DOHH2 (cell line): Measurements from ENCODE around the gene FAM72B.
"Not testable (repeated sequence)": the region's sequence is repeated elsewhere in the genome, so short reads cannot be mapped to it uniquely, and the experiment has no call there.

Experiments used
- EZH2phosphoT487 ChIP-seq: fragments of 200-600 bp; sonication (generic); IDR thresholded peaks from 2 replicates; pipeline ENCODE4 v1.6.1; 2017; ENCODE audit warnings: borderline replicate concordance, mild to moderate bottlenecking, antibody characterized with exemption, low read length, moderate library complexity, mixed read lengths
- TF ChIP-seq, protein P1 (sequence below): fragments of 200-600 bp; sonication (generic); IDR thresholded peaks from one replicate; pipeline ENCODE4 v1.5.1; 2014; ENCODE audit warnings: antibody characterized with exemption, mild to moderate bottlenecking, low read depth, low read length; ENCODE audit not compliant: poor library complexity, severe bottlenecking

DNA sequence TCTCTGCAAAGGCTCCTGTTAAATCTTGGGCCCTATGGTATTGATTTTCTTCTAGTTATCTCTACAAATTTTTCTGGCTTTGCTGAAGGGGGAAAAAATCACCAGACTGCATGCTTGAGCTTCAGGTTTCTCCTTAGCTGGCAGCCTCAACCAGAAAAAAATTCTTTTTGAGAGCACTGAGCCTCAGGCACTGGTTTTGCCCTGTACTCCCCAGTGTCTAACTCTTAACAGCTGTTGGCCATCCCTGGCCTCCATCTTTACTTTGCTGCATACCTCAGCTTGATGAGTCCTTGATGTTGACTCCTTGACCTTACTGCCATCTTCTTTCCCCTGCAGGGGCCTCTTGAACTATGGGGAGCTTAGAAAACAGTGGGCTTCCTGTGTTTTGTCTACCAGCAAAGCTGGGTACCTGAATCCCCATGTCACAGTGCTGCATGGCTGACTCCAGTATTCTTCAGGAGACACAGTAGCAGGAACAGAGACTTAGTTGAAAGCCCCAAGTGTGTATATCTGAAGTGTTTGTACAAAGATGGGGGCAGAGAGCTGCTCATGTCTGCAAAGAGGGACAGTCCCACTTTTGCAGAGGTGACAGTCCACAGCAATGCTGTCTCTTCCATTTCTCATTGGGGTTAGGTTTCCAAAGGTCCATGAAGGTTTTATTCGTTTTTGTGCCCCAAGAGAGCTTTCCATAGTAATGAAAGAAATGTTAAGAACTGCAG, 31.7 kb upstream of the FAM72B start:
- TF ChIP-seq, protein P1, sequence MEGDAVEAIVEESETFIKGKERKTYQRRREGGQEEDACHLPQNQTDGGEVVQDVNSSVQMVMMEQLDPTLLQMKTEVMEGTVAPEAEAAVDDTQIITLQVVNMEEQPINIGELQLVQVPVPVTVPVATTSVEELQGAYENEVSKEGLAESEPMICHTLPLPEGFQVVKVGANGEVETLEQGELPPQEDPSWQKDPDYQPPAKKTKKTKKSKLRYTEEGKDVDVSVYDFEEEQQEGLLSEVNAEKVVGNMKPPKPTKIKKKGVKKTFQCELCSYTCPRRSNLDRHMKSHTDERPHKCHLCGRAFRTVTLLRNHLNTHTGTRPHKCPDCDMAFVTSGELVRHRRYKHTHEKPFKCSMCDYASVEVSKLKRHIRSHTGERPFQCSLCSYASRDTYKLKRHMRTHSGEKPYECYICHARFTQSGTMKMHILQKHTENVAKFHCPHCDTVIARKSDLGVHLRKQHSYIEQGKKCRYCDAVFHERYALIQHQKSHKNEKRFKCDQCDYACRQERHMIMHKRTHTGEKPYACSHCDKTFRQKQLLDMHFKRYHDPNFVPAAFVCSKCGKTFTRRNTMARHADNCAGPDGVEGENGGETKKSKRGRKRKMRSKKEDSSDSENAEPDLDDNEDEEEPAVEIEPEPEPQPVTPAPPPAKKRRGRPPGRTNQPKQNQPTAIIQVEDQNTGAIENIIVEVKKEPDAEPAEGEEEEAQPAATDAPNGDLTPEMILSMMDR: not testable (repeated sequence)
- not testable (repeated sequence) for TF ChIP-seq EZH2phosphoT487
